ENCODE results near the gene SCYL1. TPM values are rescaled to one million over a fixed set of nuclear protein-coding genes. Genes with fewer than 3 reads are reported as not detected.
A peak's percentile ranks its signal among the peaks of the same experiment; 100 is the strongest.
"Not testable (repeated sequence)": the region's sequence is repeated elsewhere in the genome, so short reads cannot be mapped to it uniquely, and the experiment has no call there.

Gene SCYL1
- total RNA-seq, 1 experiment from 2014 or later: 104 TPM

- Histone ChIP-seq H3K79me2 (ENCODE audit: insufficient read depth, low read length) (peaks cover 16% of the 10 kb centered on the region), H3K36me3 (ENCODE audit: control insufficient read depth in 1 of 2, insufficient read depth in 2 of 2, low read length in 2 of 2) (no peaks in the 10 kb centered on the region; a peak in 1 of 4 replicates), H2AFZ (ENCODE audit: low read depth, low read length, poor library complexity, severe bottlenecking) (no peak overlapping the region), H3K9me2 (ENCODE audit: insufficient read depth) (no peaks in the 10 kb centered on the region), H3K27ac (ENCODE audit: low read depth, low read length) (no peak overlapping the region), H3K4me3 (replicated peaks in 1 of 2; ENCODE audit: low read depth in 1 of 2, low read length in 2 of 2) (peak overlapping the region in 1 of 2 experiments; percentile 20; a peak in 2 of 4 replicates), H3K9me3 (ENCODE audit: control insufficient read depth in 1 of 2, insufficient read depth in 1 of 2, low read depth in 1 of 2, low read length in 2 of 2) (no peaks in the 10 kb centered on the region), H3K4me1 (ENCODE audit: control insufficient read depth in 1 of 2, insufficient read depth in 2 of 2, low read length in 2 of 2) (peaks cover 56 to 82% of the 10 kb centered on the region in 2 experiments), H3K27me3 (ENCODE audit: insufficient read depth, low read length) (no peaks in the 10 kb centered on the region), H3K9ac (ENCODE audit: low read length) (peak overlapping the region; percentile 20), H4K20me1 (ENCODE audit: insufficient read depth) (no peaks in the 10 kb centered on the region), H3K4me2 (ENCODE audit: low read length) (peak overlapping the region; percentile 64)
- no TSS peak for BruUV-seq (replicated peaks)
- ATAC-seq (no peak), DNase-seq (ENCODE audit: low read depth, low spot score) (no peak)
- ChIA-PET CTCF (interaction anchor here (1.9 to 4.5 kb wide), 2 partner anchors 12 to 23 kb away, joined by 5 to 29 read pairs; no protein-coding TSS in a partner anchor), RAD21 (ENCODE audit: low non-redundant PET in 1 of 2, low total read pairs in 2 of 2, uncharacterized antibody in 2 of 2, unreplicated experiment in 2 of 2) (no interaction called here), POLR2A (interaction anchor here (2.9 kb wide), 1 partner anchor 23 kb away, joined by 9 read pairs; no protein-coding TSS in a partner anchor)
- intact Hi-C loops (cut with micrococcal nuclease): no loop called here
- no peak for TF ChIP-seq FOSL1 (IDR thresholded peaks at IDR 0.05; ENCODE audit: low read depth)
- TF ChIP-seq RAD21 (IDR thresholded peaks at IDR 0.05; ENCODE audit: low read depth): no peak
- TF ChIP-seq CEBPB (IDR thresholded peaks at IDR 0.05; ENCODE audit: low read depth): no peak
- TF ChIP-seq MAX (IDR thresholded peaks at IDR 0.05): no peak
- no peak for TF ChIP-seq EZH2phosphoT487 (IDR thresholded peaks at IDR 0.05; ENCODE audit: borderline replicate concordance)
- TF ChIP-seq JUND (IDR thresholded peaks at IDR 0.05): no peak
- TF ChIP-seq, protein P1, sequence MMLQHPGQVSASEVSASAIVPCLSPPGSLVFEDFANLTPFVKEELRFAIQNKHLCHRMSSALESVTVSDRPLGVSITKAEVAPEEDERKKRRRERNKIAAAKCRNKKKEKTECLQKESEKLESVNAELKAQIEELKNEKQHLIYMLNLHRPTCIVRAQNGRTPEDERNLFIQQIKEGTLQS (IDR thresholded peaks at IDR 0.05): no peak
- no peak for TF ChIP-seq SIN3A (IDR thresholded peaks at IDR 0.05; ENCODE audit: low read depth)
- no peak for TF ChIP-seq ELF1 (IDR thresholded peaks at IDR 0.05; ENCODE audit: borderline replicate concordance, low read depth)
- no peak for TF ChIP-seq TCF7L2 (IDR thresholded peaks at IDR 0.05; ENCODE audit: borderline replicate concordance, extremely low read depth, insufficient read depth, insufficient read length)
- no peak for TF ChIP-seq ZNF274 (IDR thresholded peaks at IDR 0.05; ENCODE audit: low read depth, low read length)
These were observed 38.7 kb downstream of the SCYL1 start for GRCh38 chr11:65563601-65564000.

DNA sequence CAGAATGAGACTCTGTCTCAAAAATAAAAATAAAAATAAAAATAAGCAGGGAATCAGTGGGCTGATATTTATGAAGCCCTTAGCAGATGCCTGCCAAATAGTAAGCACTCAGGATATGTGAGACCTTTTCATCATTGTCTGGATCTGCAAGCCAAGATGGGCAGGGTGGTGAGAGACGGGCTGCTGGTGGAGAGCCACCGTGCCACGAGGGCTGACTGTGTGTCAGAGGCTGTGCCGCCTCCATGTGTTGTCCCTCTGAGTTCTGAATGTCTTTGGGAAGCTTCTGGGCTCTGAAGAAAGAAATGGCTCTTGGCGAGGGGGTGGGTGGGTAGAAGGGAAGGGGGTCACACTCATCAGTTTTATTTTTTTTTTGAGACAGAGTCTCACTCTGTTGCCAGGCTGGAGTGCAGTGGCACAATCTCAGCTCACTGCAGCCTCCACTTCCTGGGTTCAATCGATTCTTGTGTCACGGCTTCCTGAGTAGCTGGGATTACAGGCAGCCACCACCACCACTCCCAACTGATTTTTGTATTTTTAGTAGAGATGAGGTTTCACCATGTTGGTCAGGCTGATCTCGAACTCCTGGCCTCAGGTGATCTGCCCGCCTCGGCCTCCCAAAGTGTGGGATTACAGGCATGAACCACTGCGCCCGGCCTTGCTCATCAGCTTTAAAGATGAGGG, 40.1 kb downstream of the SCYL1 start:
- POLR2A ChIA-PET; ATAC-seq; H3K4me2 ChIP-seq (ENCODE audit: low read length); H3K9ac ChIP-seq (ENCODE audit: low read length); H4K20me1 ChIP-seq (ENCODE audit: insufficient read depth); H3K27me3 ChIP-seq (ENCODE audit: insufficient read depth, low read length); H3K27ac ChIP-seq (ENCODE audit: low read depth, low read length); RAD21 ChIA-PET (ENCODE audit: low non-redundant PET in 1 of 2, low total read pairs in 2 of 2, uncharacterized antibody in 2 of 2, unreplicated experiment in 2 of 2); CTCF ChIA-PET; H2AFZ ChIP-seq (ENCODE audit: low read depth, low read length, poor library complexity, severe bottlenecking); BruUV-seq (replicated peaks); intact Hi-C loops (cut with micrococcal nuclease); H3K36me3 ChIP-seq (ENCODE audit: control insufficient read depth in 1 of 2, insufficient read depth in 2 of 2, low read length in 2 of 2); H3K4me3 ChIP-seq (replicated peaks in 1 of 2; ENCODE audit: low read depth in 1 of 2, low read length in 2 of 2); H3K9me3 ChIP-seq (ENCODE audit: control insufficient read depth in 1 of 2, insufficient read depth in 1 of 2, low read depth in 1 of 2, low read length in 2 of 2); H3K9me2 ChIP-seq (ENCODE audit: insufficient read depth); DNase-seq (ENCODE audit: low read depth, low spot score): not testable (repeated sequence)
- Histone ChIP-seq H3K4me1 (ENCODE audit: control insufficient read depth in 1 of 2, insufficient read depth in 2 of 2, low read length in 2 of 2) (peaks cover 46 to 80% of the 10 kb centered on the region in 2 experiments), H3K79me2 (ENCODE audit: insufficient read depth, low read length) (peaks cover 29% of the 10 kb centered on the region)
